Caco-2 (cell line): Measurements from ENCODE around the gene ZNF80. TPM values are rescaled to one million over a fixed set of nuclear protein-coding genes. Genes with fewer than 3 reads are reported as not detected.
"Not testable (repeated sequence)": the region's sequence is repeated elsewhere in the genome, so short reads cannot be mapped to it uniquely, and the experiment has no call there.

Source experiments
- BruUV-seq: library from RNA; stranded (reverse); fragments of 400-500 nt; replicated peaks from 2 replicates; lab custom pipeline; 2021; lab: Mats Ljungman, UMichigan
- CTCF ChIA-PET: fragments of 300-600 bp; sonication (Branson Sonifier 250); formaldehyde crosslinking; loops from one replicate; lab custom pipeline; 2022; ENCODE audit warnings: antibody characterized with exemption; lab: Charles Lee
- POLR2A ChIA-PET: fragments of 300-600 bp; sonication (Branson Sonifier 250); formaldehyde crosslinking; loops from one replicate; lab custom pipeline; 2022; ENCODE audit warnings: antibody characterized with exemption; lab: Charles Lee
- DNase-seq, 2 experiments: peaks; one replicate each; pipeline versions ENCODE4 v3.0.0 to v3.0.0-alpha.2; 2020 to 2022
- H3K27me3 ChIP-seq: replicated peaks from 2 replicates; pipeline ENCODE4 v1.6.0; 2011; ENCODE audit warnings: low read length; ENCODE audit not compliant: control insufficient read depth, insufficient read depth
- H3K36me3 ChIP-seq: 2 replicates; pipeline ENCODE4 v1.5.1; 2011; ENCODE audit warnings: low read length; ENCODE audit not compliant: control insufficient read depth, insufficient read depth
- H3K4me1 ChIP-seq: fragments of 250-450 bp; sonication (Bioruptor Pico); 2 replicates; pipeline ENCODE4 v1.5.1; 2020; ENCODE audit warnings: mild to moderate bottlenecking
- H3K4me3 ChIP-seq: 2 replicates; pipeline ENCODE4 v1.5.1; 2011; ENCODE audit warnings: low read depth, mild to moderate bottlenecking, control low read depth, low read length
- H3K9me3 ChIP-seq: fragments of 250-450 bp; sonication (Bioruptor Pico); 2 replicates; pipeline ENCODE4 v1.5.1; 2020; ENCODE audit warnings: mild to moderate bottlenecking, moderate library complexity
- H3K27ac Mint-ChIP-seq: one replicate; pipeline ENCODE4 v1.8.0; 2022; ENCODE audit warnings: mixed read lengths; ENCODE audit not compliant: unreplicated experiment
- H3K27me3 Mint-ChIP-seq: one replicate; pipeline ENCODE4 v1.8.0; 2022; ENCODE audit warnings: mixed read lengths; ENCODE audit not compliant: insufficient read depth, unreplicated experiment
- H3K36me3 Mint-ChIP-seq: one replicate; pipeline ENCODE4 v1.8.0; 2022; ENCODE audit warnings: mild to moderate bottlenecking, mixed read lengths; ENCODE audit not compliant: insufficient read depth, unreplicated experiment
- H3K4me1 Mint-ChIP-seq: one replicate; pipeline ENCODE4 v1.8.0; 2022; ENCODE audit warnings: low read depth, mixed read lengths; ENCODE audit not compliant: unreplicated experiment
- H3K4me3 Mint-ChIP-seq: one replicate; pipeline ENCODE4 v1.8.0; 2022; ENCODE audit warnings: mild to moderate bottlenecking, moderate library complexity, mixed read lengths; ENCODE audit not compliant: unreplicated experiment
- H3K9me3 Mint-ChIP-seq: one replicate; pipeline ENCODE4 v1.8.0; 2022; ENCODE audit warnings: mixed read lengths; ENCODE audit not compliant: unreplicated experiment
- CTCF ChIP-seq, 2 experiments: fragments of 200-600 bp in 1 of 2; IDR thresholded peaks; 1 replicate in 1 of 2; 2 replicates in 1 of 2; pipeline versions ENCODE4 v1.5.1 to v1.8.0; 2011 to 2022; ENCODE audit warnings: antibody characterized with exemption in 1 of 2, control low read depth in 1 of 2, inconsistent platforms in 1 of 2, low read depth in 1 of 2, low read length in 1 of 2, mild to moderate bottlenecking in 1 of 2, moderate library complexity in 1 of 2; ENCODE audit not compliant: insufficient read depth in 1 of 2, severe bottlenecking in 1 of 2, unreplicated experiment in 1 of 2
- intact Hi-C: fragments of 100-400 bp; cut with micrococcal nuclease; formaldehyde crosslinking; loops from one replicate; pipeline ENCODE4 v1.10.0; 2022; ENCODE audit not compliant: unreplicated experiment
- total RNA-seq: library from RNA; stranded (reverse); gene quantifications from 2 replicates; pipeline ENCODE4 v1.2.3, GENCODE V29; 2022

The ZNF80 gene
- total RNA-seq, 1 experiment from 2014 or later: not detected

- peaks cover 4% of the 10 kb centered on the region for H3K27me3 Mint-ChIP-seq
These were observed 47.3 kb upstream of the ZNF80 start for GRCh38 chr3:114284644-114285043.

DNA sequence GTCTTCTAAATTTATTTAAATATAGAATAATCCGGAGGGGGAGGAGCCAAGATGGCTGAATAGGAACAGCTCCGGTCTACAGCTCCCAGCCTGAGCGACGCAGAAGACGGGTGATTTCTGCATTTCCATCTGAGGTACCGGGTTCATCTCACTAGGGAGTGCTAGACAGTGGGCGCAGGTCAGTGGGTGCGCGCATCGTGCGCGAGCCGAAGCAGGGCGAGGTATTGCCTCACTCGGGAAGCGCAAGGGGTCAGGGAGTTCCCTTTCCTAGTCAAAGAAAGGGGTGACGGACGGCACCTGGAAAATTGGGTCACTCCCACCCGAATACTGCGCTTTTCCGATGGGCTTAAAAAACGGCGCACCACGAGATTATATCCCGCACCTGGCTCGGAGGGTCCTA is 39.5 kb upstream of the ZNF80 start:
- BruUV-seq, intact Hi-C loops, H3K27me3 ChIP-seq, H3K4me1 ChIP-seq, CTCF ChIA-PET, H3K4me3 ChIP-seq, H3K4me3 Mint-ChIP-seq, H3K36me3 ChIP-seq, H3K9me3 Mint-ChIP-seq, H3K27me3 Mint-ChIP-seq, POLR2A ChIA-PET, H3K9me3 ChIP-seq, H3K4me1 Mint-ChIP-seq, H3K36me3 Mint-ChIP-seq, DNase-seq, H3K27ac Mint-ChIP-seq: not testable (repeated sequence)

More at GRCh38 chr3:114284644-114285043, 47.3 kb upstream of the ZNF80 start:
- no TSS peak for BruUV-seq
- no peaks in the 10 kb centered on the region for H3K4me1 Mint-ChIP-seq
- Histone ChIP-seq H3K4me1 (no peaks in the 10 kb centered on the region), H3K4me3 (no peak overlapping the region), H3K9me3 (no peaks in the 10 kb centered on the region), H3K27me3 (no peaks in the 10 kb centered on the region), H3K36me3 (no peaks in the 10 kb centered on the region)
- POLR2A ChIA-PET: no interaction called here
- no peak for TF ChIP-seq CTCF (IDR thresholded peaks at IDR 0.05; ENCODE audit: insufficient read depth in 1 of 2, low read depth in 1 of 2, low read length in 1 of 2, severe bottlenecking in 1 of 2, unreplicated experiment in 1 of 2)
- CTCF ChIA-PET: no interaction called here
- H3K9me3 Mint-ChIP-seq: no peaks in the 10 kb centered on the region
- no peak overlapping the region for H3K27ac Mint-ChIP-seq
- no peaks in the 10 kb centered on the region for H3K36me3 Mint-ChIP-seq
- intact Hi-C loops: no loop called here
- DNase-seq: no peak
- no peak overlapping the region for H3K4me3 Mint-ChIP-seq

GRCh38 chr3:114274929-114275328 is 37.6 kb upstream of the ZNF80 start:
- H3K9me3 ChIP-seq: no peaks in the 10 kb centered on the region
- POLR2A ChIA-PET: no interaction called here

More at GRCh38 chr3:114274929-114275328, 37.6 kb upstream of the ZNF80 start:
- CTCF ChIA-PET: no interaction called here
- Histone ChIP-seq H3K4me1 (no peaks in the 10 kb centered on the region), H3K4me3 (no peak overlapping the region), H3K36me3 (no peaks in the 10 kb centered on the region), H3K27me3 (no peaks in the 10 kb centered on the region)
- Mint-ChIP-seq H3K27me3 (peaks cover 2% of the 10 kb centered on the region), H3K4me3 (no peak overlapping the region), H3K4me1 (no peaks in the 10 kb centered on the region), H3K9me3 (no peaks in the 10 kb centered on the region), H3K27ac (no peak overlapping the region), H3K36me3 (no peaks in the 10 kb centered on the region)
- DNase-seq: no peak
- no TSS peak for BruUV-seq
- no peak for TF ChIP-seq CTCF (IDR thresholded peaks at IDR 0.05; ENCODE audit: insufficient read depth in 1 of 2, low read depth in 1 of 2, low read length in 1 of 2, severe bottlenecking in 1 of 2, unreplicated experiment in 1 of 2)
- intact Hi-C loops: no loop called here
